Motor neuron (in vitro differentiated cells): ENCODE results near the gene CELF2. TPM values are rescaled to one million over a fixed set of nuclear protein-coding genes. Genes with fewer than 3 reads are reported as not detected.
"Not testable (repeated sequence)": the region's sequence is repeated elsewhere in the genome, so short reads cannot be mapped to it uniquely, and the experiment has no call there.

ENCODE experiments used
- ATAC-seq, 8 experiments: fragments of 200-7000 bp; cut with Tn5 transposase; replicated peaks in 6 of 8; 2 replicates each; pipeline ENCODE4 v1.8.0; 2021; ENCODE audit warnings: mild to moderate bottlenecking in 8 of 8, moderate library complexity in 8 of 8
- H3K27ac ChIP-seq, 2 donors: fragments of 250-450 bp; sonication (Bioruptor Pico); 2 replicates each; pipeline ENCODE4 v1.9.0; 2021; ENCODE audit warnings: antibody characterized with exemption in 2 of 2, mild to moderate bottlenecking in 2 of 2, moderate library complexity in 1 of 2
- H3K4me1 ChIP-seq, 2 donors: fragments of 250-450 bp; sonication (Bioruptor Pico); replicated peaks in 1 of 2; 2 replicates each; pipeline ENCODE4 v1.6.1; 2021; ENCODE audit warnings: antibody characterized with exemption in 2 of 2, mild to moderate bottlenecking in 2 of 2, moderate library complexity in 1 of 2
- H3K4me3 ChIP-seq, 5 donors: fragments of 250-450 bp; sonication (Bioruptor Pico); 2 replicates each; pipeline ENCODE4 v1.9.0; 2021; ENCODE audit warnings: antibody characterized with exemption in 5 of 5, mild to moderate bottlenecking in 5 of 5, moderate library complexity in 4 of 5
- WGBS, 10 experiments: fragments of 450-650 bp; shearing (Covaris generic); methylation state at CpG; one replicate each; pipeline ENCODE4 v1.0.0; 2022; 5-methylcytosine and 5-hydroxymethylcytosine counted together
- in situ Hi-C, 9 experiments: fragments of 400-800 bp; cut with MboI; loops; one replicate each; pipeline ENCODE4 v1.15.0; 2021; ENCODE audit warnings: low sequenced_read_pairs in 9 of 9, low pct_unique_long_range_greater_than_20kb in 2 of 9; ENCODE audit not compliant: unreplicated experiment in 9 of 9
- total RNA-seq, 8 experiments: library from RNA; unstranded; fragments of 300-600 nt; gene quantifications; 2 replicates each; pipeline versions ENCODE4 v1.2.3 to v1.2.4, GENCODE V29; 2022

Gene CELF2
- total RNA-seq, 8 experiments from 2014 or later, result 10.4 to 60.9 (median 15.6) TPM

DNA sequence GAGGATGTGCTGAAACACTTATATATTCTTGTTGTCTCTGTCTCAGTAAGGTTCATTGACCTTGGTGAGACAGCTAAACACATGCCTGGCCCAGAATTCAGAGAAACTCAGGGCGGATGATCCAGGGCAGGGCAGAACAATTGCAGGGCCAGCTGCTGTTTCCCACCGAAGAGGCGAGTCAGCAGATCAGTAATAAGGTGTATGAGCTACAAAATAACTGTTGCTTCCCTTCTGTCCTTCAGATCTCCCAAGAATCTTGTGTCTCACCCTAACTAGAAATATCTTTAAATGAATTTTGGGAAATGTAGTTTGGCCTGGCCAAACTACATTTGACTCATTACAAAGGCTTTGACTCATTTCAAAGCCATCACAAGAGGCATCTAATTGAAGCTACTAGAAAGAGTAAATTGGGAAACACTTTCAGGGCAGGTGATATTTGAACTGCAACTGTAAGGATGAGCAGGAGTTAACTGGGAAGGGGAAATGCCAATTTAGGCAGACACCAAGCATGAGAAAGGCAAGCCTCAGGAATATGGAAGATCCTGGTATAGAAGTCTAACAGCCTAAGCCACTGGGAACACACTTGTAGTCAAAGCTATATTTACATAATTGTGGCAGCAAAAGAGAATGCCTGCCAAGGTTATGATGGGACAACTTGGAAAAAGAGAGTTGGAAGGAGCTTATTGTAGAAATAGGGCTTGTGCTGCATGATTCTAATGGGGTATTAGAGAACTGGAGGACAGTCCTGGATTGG is 24.5 kb upstream of the CELF2 start:
- no peak overlapping the region for H3K27ac ChIP-seq
- H3K4me3 ChIP-seq, result no peak overlapping the region
- no peaks in the 10 kb centered on the region for H3K4me1 ChIP-seq
- ATAC-seq, result no peak
- in situ Hi-C loops, result no loop called here
- 17 to 100% (median 69%) methylated on average over 1 to 3 of the region's 3 CpGs; no CpG with 5 or more reads in 2 of the 10 experiments for WGBS, 10 experiments

DNA sequence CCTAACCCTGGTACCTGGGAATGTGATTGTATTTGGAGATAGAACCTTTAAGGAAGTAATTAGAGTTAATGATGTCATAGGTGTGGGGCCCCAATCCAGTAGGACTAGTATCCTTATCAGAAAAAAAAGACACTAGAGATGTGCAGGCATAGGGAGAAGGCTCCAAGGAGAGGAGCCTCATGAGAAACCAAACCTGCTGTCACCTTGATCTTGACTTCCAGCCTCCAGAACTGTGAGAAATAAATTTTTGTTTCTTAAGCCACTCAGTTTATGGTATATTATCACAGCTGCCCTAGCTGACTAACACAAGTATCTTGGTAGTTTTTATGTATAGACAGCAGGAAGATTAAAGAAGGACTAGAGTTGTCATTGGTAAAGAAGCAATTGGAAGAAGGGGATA is 23.9 kb upstream of the CELF2 start:
- Histone ChIP-seq H3K4me3 (no peak overlapping the region), H3K4me1 (no peaks in the 10 kb centered on the region), H3K27ac (no peak overlapping the region)
- no peak for ATAC-seq
- in situ Hi-C loops, result no loop called here

DNA sequence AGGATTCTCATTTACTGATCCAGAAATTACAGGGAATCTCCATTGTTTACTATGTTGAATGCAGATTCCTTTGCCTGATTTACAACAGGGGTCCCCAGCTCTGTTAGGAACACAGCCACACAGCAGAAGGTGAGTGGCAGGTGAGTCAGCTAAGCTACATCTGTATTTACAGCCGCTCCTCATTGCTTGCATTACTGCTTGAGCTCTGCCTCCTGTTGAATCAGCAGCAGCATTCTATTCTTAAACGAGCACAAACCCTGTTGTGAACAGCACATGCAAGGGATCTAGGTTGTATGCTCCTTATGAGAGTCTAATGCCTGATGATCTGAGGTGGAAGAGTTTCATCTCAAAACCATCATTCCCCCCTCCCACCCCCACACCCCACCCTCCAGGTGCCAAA is 23.3 kb upstream of the CELF2 start:
- no peak overlapping the region for H3K27ac ChIP-seq
- no peak for ATAC-seq
- WGBS, 10 experiments, result 29 to 71% (median 50%) methylated on average over 1 of the region's 2 CpGs; no CpG with 5 or more reads in 7 of the 10 experiments
- in situ Hi-C loops, result no loop called here
- no peaks in the 10 kb centered on the region for H3K4me1 ChIP-seq
- no peak overlapping the region for H3K4me3 ChIP-seq

DNA sequence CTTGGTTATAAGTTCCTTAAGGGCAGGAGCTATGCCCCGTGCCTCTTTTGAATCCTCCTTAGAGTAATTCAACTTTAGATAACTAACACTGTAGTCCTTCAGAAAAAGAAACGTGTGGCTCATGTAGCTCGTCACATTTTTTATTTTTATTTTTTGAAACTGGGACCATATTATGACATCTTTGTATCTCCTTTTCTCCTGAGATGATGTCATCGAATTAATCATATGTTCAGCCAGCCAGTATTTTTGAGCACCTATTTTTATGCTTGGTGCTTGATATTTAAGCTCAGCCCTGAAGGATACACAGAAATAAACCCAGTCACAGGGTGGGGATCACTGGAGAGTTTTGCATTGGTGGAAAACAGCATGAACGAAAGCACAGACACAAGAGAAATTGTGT is 22.6 kb upstream of the CELF2 start:
- no peak overlapping the region for H3K4me3 ChIP-seq
- H3K27ac ChIP-seq, result no peak overlapping the region
- 22 to 90% (median 72%) methylated on average over 2 to 5 of the region's 5 CpGs for WGBS, 10 experiments
- in situ Hi-C loops, result no loop called here
- H3K4me1 ChIP-seq, result peaks cover 0 to under 1% of the 10 kb centered on the region in 2 donors
- no peak for ATAC-seq

DNA sequence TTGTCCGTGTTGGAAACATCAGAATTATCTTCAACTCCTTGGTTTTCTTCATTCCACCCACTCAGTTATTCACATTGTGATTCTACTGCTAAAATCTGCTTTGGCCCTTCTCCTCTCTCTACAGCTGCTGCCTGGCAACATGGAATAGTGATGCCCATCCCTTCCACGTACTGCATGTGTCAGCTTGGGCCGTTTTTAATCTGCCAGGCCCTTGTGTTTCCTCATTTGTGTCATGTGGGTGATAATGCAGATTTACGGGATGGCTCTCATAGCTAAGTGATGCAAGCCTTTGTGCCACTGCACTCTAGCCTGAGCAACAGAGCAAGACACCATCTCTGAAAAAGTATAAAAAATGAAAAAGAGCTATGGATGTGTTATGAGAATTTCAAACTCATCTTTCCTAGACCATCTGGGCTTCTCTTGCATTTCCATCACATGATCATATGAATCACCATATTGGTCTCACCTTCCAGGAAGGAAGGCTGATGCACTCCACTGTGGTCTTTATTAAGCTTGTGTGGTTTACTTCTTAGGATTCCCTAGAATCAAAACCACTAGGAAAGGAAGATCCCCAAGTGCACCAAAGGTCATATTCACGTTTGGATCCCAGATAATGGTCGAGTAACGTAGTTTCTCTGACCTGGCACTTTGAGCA is 20.6 kb upstream of the CELF2 start:
- Histone ChIP-seq H3K4me1 (peaks cover 8 to 9% of the 10 kb centered on the region in 2 donors), H3K4me3 (no peak overlapping the region), H3K27ac (no peak overlapping the region)
- in situ Hi-C loops, result no loop called here
- ATAC-seq, result peak in 7 of 8 experiments; percentile 22 to 96 (median 43)
- 24 to 90% (median 76%) methylated on average over 3 to 7 of the region's 7 CpGs; no CpG with 5 or more reads in 1 of the 10 experiments for WGBS, 10 experiments

DNA sequence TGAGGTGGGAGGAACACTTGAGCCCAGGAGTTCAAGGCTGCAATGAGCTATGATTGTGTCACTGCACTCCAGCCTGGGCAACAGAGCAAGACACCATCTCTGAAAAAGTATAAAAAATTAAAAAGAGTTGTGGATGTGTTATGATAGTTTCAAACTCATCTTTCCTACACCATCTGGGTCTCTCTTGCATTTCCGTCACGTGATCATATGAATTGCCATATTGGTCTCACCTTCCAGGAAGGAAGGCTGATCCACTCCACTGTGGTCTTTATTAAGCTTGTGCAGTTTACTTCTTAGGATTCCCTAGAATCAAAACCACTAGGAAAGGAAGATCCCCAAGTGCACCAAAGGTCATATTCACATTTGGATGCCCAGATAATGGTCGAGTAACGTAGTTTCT is 18.2 kb upstream of the CELF2 start:
- in situ Hi-C loops, H3K27ac ChIP-seq, ATAC-seq, H3K4me3 ChIP-seq: not testable (repeated sequence)
- H3K4me1 ChIP-seq, result peaks cover 8 to 19% of the 10 kb centered on the region in 2 donors
- 40 to 100% (median 83%) methylated on average over 2 to 4 of the region's 4 CpGs; no CpG with 5 or more reads in 1 of the 10 experiments for WGBS, 10 experiments

DNA sequence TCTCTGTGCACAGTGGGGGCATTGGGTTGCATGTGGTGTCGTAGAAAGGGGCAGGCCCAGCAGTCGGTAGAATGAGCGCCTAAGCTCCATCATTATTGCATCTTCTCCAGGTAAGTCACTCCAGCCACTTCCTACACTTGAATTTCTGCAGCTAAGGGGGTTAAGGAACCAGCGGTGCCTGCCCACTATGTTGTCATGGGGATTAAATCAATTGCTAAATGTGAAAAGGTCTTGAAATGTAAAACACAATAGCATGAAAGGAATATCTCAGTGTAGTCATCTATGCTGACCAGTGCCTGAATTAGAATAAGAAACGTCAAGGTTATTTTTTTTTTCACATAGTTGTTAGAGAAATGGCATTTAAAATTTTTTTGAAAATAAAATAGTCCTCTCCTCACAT is 15.2 kb upstream of the CELF2 start:
- 20 to 100% (median 74%) methylated on average over 1 to 4 of the region's 5 CpGs; no CpG with 5 or more reads in 1 of the 10 experiments for WGBS, 10 experiments
- Histone ChIP-seq H3K27ac (no peak overlapping the region), H3K4me1 (peaks cover 29 to 41% of the 10 kb centered on the region in 2 donors), H3K4me3 (no peak overlapping the region)
- in situ Hi-C loops, result no loop called here
- no peak for ATAC-seq

DNA sequence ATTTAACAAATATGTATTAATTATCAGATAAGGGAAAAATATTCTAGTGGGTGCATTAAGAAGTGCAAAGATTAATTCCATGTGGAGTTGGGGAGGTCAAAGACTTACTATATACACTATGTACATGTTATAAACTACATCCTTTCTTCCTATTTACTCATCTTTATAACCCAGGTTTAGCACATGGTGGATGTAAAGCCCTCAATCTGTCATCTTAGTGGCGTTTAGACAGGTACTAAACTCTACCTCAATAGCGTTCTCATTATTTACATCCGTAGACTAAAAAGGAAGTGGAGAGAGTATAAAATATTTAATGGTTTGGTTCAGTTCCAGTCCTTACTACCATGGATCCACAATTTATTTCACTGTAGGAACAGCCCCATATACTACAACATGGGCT is 14.8 kb upstream of the CELF2 start:
- no peak for ATAC-seq
- WGBS, 10 experiments, result 54 to 100% (median 77%) methylated on average over 2 to 3 of the region's 3 CpGs; no CpG with 5 or more reads in 3 of the 10 experiments
- Histone ChIP-seq H3K27ac (no peak overlapping the region), H3K4me3 (no peak overlapping the region), H3K4me1 (peaks cover 29 to 41% of the 10 kb centered on the region in 2 donors)
- in situ Hi-C loops, result no loop called here

DNA sequence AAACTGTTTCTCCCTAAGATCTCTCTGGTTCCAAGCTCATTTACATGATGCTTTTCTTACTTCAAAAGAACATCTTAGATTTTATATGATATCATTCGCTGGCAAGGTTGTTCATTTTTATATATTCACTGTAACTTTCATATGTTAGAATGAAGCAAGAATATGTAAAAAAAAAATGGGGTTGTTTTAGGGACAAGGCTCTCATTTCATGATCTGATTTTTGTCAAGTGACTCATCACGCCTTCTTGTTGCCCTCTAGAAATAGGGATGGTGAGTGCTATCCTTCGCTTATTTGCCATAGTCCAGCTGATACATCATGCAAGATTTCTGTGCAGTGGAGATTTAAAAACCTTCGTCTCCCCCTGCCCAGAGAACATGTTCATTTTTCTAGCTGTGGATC is 14.0 kb upstream of the CELF2 start:
- ATAC-seq, result no peak
- WGBS, 10 experiments, result 14 to 100% (median 82%) methylated on average over 1 to 4 of the region's 4 CpGs
- in situ Hi-C loops, result no loop called here

DNA sequence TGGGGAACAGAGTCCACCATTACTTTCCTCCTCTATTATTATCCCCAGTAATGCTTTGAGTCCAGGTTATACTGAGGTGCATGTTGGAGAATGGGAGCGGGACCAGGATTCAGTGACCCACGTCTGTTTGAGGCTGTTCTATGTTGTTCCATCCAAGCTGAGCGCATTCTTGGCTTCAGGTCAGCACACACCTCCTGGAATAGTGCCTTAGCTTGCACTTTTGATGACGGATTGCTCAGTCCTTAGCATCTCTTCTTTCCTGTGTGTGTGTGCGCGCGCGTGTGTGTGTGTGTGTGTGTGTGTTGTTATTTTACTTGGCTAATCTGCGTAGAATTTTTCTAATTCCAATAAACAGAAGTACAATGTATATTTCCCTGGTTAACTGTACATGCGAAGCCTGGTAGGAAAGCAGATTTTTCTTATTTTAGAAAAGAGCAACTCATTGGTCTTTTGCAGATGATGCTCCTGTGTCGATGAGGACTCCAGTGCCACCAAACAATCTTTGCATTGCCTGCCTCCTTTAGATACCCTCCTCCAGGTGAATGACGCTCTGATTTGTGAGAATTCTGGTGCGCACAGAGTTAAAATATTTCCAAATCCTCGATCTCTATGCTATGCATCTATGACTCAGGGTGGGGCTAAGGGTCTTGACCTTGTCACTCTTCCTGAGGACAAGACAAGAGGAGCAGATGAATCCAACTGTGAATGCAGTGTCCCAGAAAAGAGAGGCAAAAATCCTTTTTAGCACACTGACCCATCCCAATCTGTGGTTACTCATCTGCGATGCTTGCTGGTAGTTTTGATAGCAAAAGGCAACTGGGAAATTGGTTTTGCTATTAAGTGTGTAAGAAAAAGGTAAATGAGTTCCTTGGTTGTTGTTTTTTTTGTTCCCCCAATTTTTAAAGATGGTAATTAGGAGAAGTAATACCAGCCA is 13.3 kb upstream of the CELF2 start:
- peak in 2 of 8 experiments; percentile 49 to 53 for ATAC-seq
- WGBS, 10 experiments, result 66 to 100% (median 87%) methylated on average over 2 to 9 of the region's 15 CpGs; no CpG with 5 or more reads in 2 of the 10 experiments
- in situ Hi-C loops, result no loop called here
- Histone ChIP-seq H3K4me3 (no peak overlapping the region), H3K27ac (no peak overlapping the region), H3K4me1 (peaks cover 29 to 41% of the 10 kb centered on the region in 2 donors)

More for the DNA sequence above, 14.0 kb upstream of the CELF2 start:
- no peak overlapping the region for H3K4me3 ChIP-seq
- H3K27ac ChIP-seq, result no peak overlapping the region
- peaks cover 29 to 41% of the 10 kb centered on the region in 2 donors for H3K4me1 ChIP-seq

DNA sequence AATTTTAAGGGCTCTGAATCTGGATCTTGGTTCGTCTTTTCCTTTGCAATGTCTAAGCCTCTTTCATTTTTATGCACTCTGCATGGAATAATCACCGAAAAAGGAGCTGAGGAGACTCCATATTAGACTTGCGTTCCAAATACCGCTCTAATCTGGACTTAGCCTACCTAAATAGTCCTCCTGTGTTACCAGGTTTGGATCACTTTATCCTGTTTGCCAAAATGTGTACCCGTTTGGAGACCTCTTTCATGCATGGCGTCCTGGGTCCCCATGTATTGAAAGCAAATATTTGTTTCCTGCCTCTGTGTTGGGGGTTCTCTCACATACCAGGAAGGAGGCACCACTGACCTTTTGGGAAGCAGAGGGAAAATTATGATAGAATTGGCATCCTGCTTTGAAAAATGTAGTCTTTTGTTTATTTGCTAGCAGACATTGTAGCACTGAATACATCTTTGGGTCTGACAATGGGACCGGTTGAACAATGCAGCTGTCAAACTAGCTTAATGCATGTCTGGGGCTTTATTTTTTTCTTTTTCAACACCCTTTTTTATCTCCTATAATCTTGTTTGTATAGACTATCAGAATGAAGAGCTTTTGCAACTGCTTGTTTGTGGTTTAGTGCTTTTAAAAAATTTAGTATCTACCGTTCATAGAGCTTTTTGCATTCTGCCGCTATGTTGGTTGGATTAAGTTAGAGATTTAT is 11.8 kb upstream of the CELF2 start:
- H3K27ac ChIP-seq, result no peak overlapping the region
- 33 to 76% (median 68%) methylated on average over 2 to 9 of the region's 9 CpGs for WGBS, 10 experiments

DNA sequence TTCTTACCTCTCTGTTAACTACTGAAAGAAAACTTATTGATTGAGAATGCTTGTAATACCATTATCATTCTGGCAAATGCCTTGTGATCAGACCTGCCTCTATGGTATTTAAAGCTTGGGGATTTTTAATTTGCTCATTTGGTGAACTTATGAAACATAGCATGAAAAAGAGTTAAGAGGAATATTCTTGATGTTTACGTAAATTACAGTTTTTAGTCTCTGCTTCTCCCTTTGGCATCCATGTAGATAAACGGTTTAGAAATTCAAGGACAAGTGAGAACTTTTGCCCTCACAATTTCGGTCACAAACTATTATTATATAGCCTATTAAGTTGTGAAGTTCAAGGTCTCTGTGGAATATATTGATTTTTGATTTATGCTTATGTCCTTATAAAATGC is 11.2 kb upstream of the CELF2 start:
- peak overlapping the region in 1 of 5 donors; percentile 20 for H3K4me3 ChIP-seq
- peaks cover 22 to 32% of the 10 kb centered on the region in 2 donors for H3K4me1 ChIP-seq
- in situ Hi-C loops, result no loop called here
- 31 to 81% (median 66%) methylated on average over 2 to 3 of the region's 3 CpGs; no CpG with 5 or more reads in 2 of the 10 experiments for WGBS, 10 experiments
- no peak for ATAC-seq
- no peak overlapping the region for H3K27ac ChIP-seq

More for the DNA sequence above, 11.8 kb upstream of the CELF2 start:
- peak overlapping the region in 1 of 5 donors; percentile 20 for H3K4me3 ChIP-seq
- H3K4me1 ChIP-seq, result peaks cover 25 to 35% of the 10 kb centered on the region in 2 donors
- in situ Hi-C loops, result no loop called here
- peak in 1 of 8 experiments; percentile 15 for ATAC-seq
